AG10803 (cell line): ENCODE results near the gene LRP5.

ENCODE experiments used
- DNase-seq: peaks from one replicate; pipeline ENCODE4 v3.0.0; 2010; ENCODE audit warnings: low read depth
- H3K4me3 ChIP-seq: 2 replicates; pipeline ENCODE4 v1.5.1; 2011; ENCODE audit warnings: mild to moderate bottlenecking, low read length, control low read depth
- CTCF ChIP-seq: conservative IDR thresholded peaks from 2 replicates; pipeline ENCODE4 v1.5.1; 2011; ENCODE audit warnings: mild to moderate bottlenecking, low read length, control low read depth, inconsistent platforms

The LRP5 gene

GRCh38 chr11:68287419-68287818, 25.0 kb upstream of the LRP5 start:
- TF ChIP-seq CTCF, result no peak
- no peak for DNase-seq
- H3K4me3 ChIP-seq, result no peak overlapping the region

GRCh38 chr11:68289456-68289855, 22.9 kb upstream of the LRP5 start:
- H3K4me3 ChIP-seq, result no peak overlapping the region
- no peak for TF ChIP-seq CTCF
- DNase-seq, result no peak

GRCh38 chr11:68293708-68294107, 18.7 kb upstream of the LRP5 start:
- DNase-seq, result no peak
- no peak overlapping the region for H3K4me3 ChIP-seq
- TF ChIP-seq CTCF, result no peak

- TF ChIP-seq CTCF, result no peak
- no peak for DNase-seq
- no peak overlapping the region for H3K4me3 ChIP-seq
Observed at GRCh38 chr11:68295271-68295670, 17.1 kb upstream of the LRP5 start.

GRCh38 chr11:68295940-68296339, 16.5 kb upstream of the LRP5 start:
- DNase-seq, result no peak
- no peak overlapping the region for H3K4me3 ChIP-seq
- no peak for TF ChIP-seq CTCF

- H3K4me3 ChIP-seq, result no peak overlapping the region
- TF ChIP-seq CTCF, result no peak
- DNase-seq, result no peak
Observed at GRCh38 chr11:68296344-68297051, 15.9 kb upstream of the LRP5 start.

- H3K4me3 ChIP-seq, result no peak overlapping the region
- TF ChIP-seq CTCF, result no peak
- no peak for DNase-seq
Observed at GRCh38 chr11:68297052-68297378, 15.4 kb upstream of the LRP5 start.
